ENCODE data around the gene NPFFR1.

NPFFR1 gene

DNA sequence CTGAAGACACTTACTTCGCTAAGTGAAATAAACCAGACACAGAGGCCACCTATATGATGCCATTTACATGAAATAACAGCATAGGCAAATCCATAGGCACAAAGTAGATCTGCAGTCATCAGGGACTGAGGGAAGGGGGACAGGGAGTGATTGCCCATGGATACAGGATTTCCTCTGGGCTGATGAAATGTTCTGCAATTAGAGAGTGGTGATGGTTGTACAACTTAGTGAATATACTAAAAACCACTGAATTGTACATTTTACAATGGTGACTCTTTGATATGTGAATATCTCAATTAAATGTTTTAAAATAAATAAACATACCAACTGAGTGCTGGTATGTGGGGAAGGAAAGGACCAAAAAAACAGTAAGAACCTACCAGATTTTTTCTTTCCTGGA is 70.9 kb downstream of the NPFFR1 start:
- DNase-seq: no peak

DNA sequence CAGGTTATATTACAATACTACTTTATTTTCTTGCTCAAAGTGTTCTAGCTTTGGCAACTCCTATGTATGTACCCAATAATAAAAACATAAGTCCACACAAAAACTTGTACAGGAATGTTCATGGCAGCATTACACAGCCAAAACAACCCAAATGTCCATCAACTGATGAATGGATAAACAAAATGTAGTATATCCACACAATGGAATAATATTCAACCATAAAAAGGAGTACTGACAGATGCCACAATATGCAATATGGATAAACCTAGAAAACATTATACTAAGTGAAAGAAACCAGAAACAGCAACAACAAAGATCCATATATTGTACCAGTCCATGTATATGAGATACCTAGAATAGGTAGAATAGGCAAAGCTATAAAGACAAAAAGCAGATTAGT is 71.5 kb downstream of the NPFFR1 start:
- no peak for DNase-seq

DNA sequence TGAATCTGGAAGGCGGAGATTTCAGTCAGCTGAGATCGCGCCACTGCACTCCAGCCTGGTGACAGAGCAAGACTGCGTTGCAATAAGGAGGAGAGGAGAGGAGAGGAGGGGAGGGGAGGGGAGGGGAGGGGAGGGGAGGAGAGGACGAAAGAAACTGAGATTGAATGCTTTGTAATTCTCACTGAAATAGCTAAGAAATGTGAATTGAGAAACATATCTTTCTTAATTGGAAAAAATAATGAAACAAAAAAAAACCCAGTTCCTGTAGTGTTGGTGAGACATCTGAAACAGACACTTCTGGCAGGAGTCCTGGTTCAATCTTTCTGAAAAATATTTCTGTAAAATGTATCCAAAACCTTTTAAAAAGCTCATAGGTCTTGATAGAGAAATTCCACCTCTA is 77.0 kb downstream of the NPFFR1 start:
- DNase-seq: no peak

DNA sequence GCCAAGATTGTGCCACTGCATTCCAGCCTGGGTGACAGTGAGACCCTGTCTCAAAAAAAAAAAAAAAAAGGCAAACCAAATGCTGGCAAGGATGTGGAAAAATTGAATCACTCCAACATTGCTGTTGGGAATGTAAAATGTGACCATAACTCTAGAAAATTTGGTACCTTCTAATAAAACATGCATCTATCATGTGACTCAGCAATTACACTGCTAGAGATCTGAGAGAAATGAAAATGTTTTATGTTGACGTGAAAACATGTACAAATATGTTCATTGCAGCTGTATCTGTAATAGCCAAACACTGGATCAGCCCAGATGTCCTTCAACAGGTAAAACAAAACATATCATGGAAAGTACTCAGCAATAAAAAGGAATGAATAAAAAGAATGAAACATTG is 82.7 kb downstream of the NPFFR1 start:
- DNase-seq: no peak

DNA sequence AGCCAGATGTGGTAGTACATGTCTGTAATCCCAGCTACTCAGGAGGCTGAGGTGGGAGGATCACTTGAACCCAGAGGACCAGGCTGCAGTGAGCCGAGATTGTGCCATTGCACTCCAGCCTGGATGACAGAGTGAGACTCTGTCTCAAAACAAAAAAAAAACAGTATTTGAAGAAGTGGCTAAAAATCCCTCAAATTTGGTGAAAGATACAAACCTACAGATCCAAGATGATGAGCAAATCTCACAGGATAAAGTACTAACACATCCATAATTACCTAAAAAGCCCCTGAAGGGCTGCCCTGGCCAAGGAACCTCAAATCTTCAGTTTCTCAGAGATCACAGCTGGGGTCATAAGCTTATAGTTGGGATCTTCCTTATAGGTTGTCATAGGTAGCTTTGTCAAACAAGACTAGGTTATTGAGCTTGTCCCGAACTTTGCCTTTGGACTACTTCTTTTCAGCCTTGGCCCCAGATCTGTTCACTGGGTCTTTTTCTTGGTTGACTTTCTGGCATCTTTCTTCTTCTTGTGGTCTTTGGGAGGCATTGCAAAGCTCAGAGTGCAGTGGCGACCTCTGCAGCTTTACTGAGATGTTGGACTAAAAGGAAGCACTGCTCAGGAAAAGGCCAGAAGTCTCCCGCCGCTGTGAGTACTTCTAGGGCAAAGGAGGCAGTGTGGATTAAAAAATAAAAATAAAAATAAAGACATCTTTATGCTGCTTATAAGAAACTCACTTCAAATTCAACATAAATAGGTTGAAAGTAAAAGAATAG is 84.9 kb downstream of the NPFFR1 start:
- no peak for DNase-seq
